Spleen (tissue), 11 donors: ENCODE measurements around the gene GADD45GIP1. TPM values are rescaled to one million over a fixed set of nuclear protein-coding genes. Genes with fewer than 3 reads are reported as not detected.

ENCODE experiments used
- DNase-seq: peaks from one replicate; pipeline ENCODE4 v3.0.0-alpha.2; 2020
- H3K27ac ChIP-seq, 8 donors: fragments of 200-600 bp; sonication (generic) in 7 of 8; 1 replicate in 4 of 8; 2 replicates in 4 of 8; pipeline versions ENCODE4 v1.5.0 to v1.8.0; 2016 to 2021; ENCODE audit warnings: inconsistent platforms in 4 of 8, mild to moderate bottlenecking in 4 of 8, moderate library complexity in 1 of 8
- H3K27me3 ChIP-seq, 7 donors: fragments of 200-600 bp; sonication (generic) in 6 of 7; replicated peaks in 1 of 7; 1 replicate in 4 of 7; 2 replicates in 3 of 7; pipeline versions ENCODE4 v1.5.0 to v1.8.0; 2016 to 2021; ENCODE audit warnings: inconsistent platforms in 3 of 7, mild to moderate bottlenecking in 1 of 7
- H3K36me3 ChIP-seq, 6 donors: fragments of 200-600 bp; sonication (generic) in 5 of 6; 1 replicate in 4 of 6; 2 replicates in 2 of 6; pipeline versions ENCODE4 v1.5.0 to v1.8.0; 2016 to 2021; ENCODE audit warnings: inconsistent platforms in 2 of 6
- H3K4me1 ChIP-seq, 6 donors: fragments of 200-600 bp; sonication (generic) in 5 of 6; 1 replicate in 3 of 6; 2 replicates in 3 of 6; pipeline versions ENCODE4 v1.5.0 to v1.8.0; 2016 to 2021; ENCODE audit warnings: inconsistent platforms in 3 of 6
- H3K4me3 ChIP-seq, 8 donors: fragments of 200-600 bp; sonication (generic) in 7 of 8; 1 replicate in 4 of 8; 2 replicates in 4 of 8; pipeline versions ENCODE4 v1.5.0 to v1.8.0; 2016 to 2021; ENCODE audit warnings: inconsistent platforms in 4 of 8, mild to moderate bottlenecking in 4 of 8, moderate library complexity in 2 of 8
- H3K9me3 ChIP-seq, 8 donors: fragments of 200-600 bp; sonication (generic) in 7 of 8; 1 replicate in 4 of 8; 2 replicates in 4 of 8; pipeline versions ENCODE4 v1.5.0 to v1.8.0; 2016 to 2021; ENCODE audit warnings: inconsistent platforms in 4 of 8
- POLR2A ChIP-seq, 3 donors: fragments of 450-650 bp; IDR thresholded peaks; one replicate each; pipeline ENCODE4 v1.5.1; 2017; ENCODE audit warnings: antibody characterized with exemption in 3 of 3, mild to moderate bottlenecking in 1 of 3
- POLR2AphosphoS5 ChIP-seq, 3 donors: sonication (generic); formaldehyde crosslinking; IDR thresholded peaks; one replicate each; pipeline ENCODE4 v1.5.1; 2017; ENCODE audit warnings: antibody characterized with exemption in 3 of 3
- WGBS, 5 donors: extraction: QIAGEN DNeasy Blood & Tissue Kit in 3 of 5; methylation state at CpG; one replicate each; pipeline versions ENCODE4 v1.1.5 to v1.1.7; 2013 to 2018; 5-methylcytosine and 5-hydroxymethylcytosine counted together
- intact Hi-C: fragments of 100-400 bp; cut with DNase I; formaldehyde crosslinking; loops from one replicate; pipeline ENCODE4 v1.15.0; 2023; ENCODE audit warnings: low total_unique reads
- polyA plus RNA-seq, 3 donors: library from polyadenylated mRNA; stranded (reverse); fragments of 200-250 nt; gene quantifications; one replicate each; pipeline ENCODE4 v1.2.1, GENCODE V29; 2013
- total RNA-seq, 7 donors: library from RNA; depleted of rRNA in 3 of 7; stranded (reverse); fragments of >200 nt in 3 of 7; fragmentation: NEBNext Ultra II Directional in 4 of 7; extraction: Animal tissue kit (Norgen Biotek cat#: 25700) in 4 of 7; gene quantifications; one replicate each; pipeline versions ENCODE4 v1.1.0 to v1.2.1, GENCODE V29; 2016 to 2021
- TF ChIP-seq, protein P1 (sequence below), 11 experiments: fragments of 200-600 bp in 7 of 11; fragments of 450-650 bp in 4 of 11; sonication (generic) in 4 of 11; IDR thresholded peaks in 8 of 11; conservative IDR thresholded peaks in 3 of 11; 1 replicate in 7 of 11; 2 replicates in 4 of 11; pipeline versions ENCODE4 v1.4.0 to v1.8.0; 2016 to 2021; ENCODE audit warnings: antibody characterized with exemption in 11 of 11, inconsistent platforms in 4 of 11, mild to moderate bottlenecking in 1 of 11
- donor health status: healthy with polysubstance abuse.
- donor health status: DM: no; HTN: no; CAD: no; lungs with moderate emphysema.
- donor health status: DM: no; HTN: no; CAD: no.
- donor health status: Bipolar disorder and iron deficiency.
- donor health status: healthy.
- donor health status: DM: no; HTN: no; CAD: no.
- donor health status: DM: yes; HTN: yes; CAD: no.

GADD45GIP1 gene
- total and polyA plus RNA-seq, 10 donors = 12.8 to 47.9 (median 21.8) TPM

DNA sequence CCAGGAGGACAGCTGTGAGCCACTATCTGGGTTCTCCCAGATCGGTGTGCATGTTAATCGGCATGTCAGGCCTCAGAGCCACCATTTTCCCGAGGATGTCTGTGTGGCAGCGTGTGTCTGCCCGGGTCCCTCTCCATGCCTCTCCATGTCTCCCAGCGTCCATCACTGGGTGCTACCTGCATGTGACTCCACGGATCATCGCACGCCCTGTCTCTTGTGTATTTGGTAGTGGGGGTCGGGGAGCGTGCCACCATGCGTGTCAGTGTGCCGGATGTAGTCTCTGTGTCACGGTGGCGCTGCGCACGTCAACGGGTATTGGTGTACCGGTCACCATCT, 44.1 kb upstream of the GADD45GIP1 start:
- peaks cover 0 to 13% (median 4%) of the 10 kb centered on the region in 7 donors for H3K27me3 ChIP-seq

DNA sequence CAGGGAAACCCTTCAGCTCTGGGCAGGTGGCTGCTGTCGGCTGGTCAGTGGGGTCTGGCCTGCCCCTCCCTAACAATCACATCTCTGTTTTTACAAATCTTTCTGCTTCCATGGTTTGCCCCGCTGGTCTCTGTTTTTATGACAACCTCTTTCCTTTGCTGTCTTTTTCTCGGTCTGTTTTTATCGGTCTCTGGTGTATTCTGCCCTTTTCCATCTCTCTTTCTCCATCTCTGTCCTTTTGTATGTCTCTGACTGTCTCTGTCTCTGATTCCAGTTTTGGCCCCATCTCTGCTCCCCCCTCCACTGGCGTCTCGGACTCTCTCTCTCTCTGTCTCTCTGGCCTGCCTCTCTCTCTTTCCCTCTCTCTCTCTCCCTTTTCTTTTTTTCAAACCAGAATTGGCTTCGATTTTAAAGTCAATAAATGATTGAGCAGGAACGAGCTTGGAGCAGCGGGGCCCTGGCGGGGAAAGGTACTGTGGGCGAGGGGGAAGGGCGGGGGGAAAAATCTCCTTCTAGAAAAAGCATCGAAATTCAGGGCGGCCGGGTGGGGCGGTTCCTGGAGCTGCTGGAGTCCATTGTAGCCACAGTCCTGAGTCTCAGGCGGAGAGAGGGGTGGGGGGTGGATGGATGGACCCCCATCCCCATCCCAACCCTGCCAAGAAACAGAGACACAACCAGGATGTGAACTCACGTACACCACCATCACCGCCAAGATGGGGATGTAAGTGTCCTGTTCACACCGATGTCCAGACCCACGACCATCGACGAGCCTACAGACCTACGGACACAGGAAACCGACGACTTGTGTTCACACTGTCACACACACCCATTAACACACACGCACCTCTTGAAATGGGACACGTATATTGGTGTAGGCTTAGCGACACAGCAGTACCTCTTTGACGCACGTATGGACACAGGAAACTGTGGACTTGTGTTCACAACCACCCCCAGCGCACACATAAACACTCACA, 41.2 kb upstream of the GADD45GIP1 start:
- no peak for DNase-seq

More for the DNA sequence above, 44.1 kb upstream of the GADD45GIP1 start:
- peaks cover 0 to 26% (median 16%) of the 10 kb centered on the region in 6 donors for H3K4me1 ChIP-seq
- H3K9me3 ChIP-seq = no peaks in the 10 kb centered on the region
- no peak overlapping the region for H3K27ac ChIP-seq
- peaks cover 0 to 12% (median 0%) of the 10 kb centered on the region in 6 donors for H3K36me3 ChIP-seq
- TF ChIP-seq POLR2AphosphoS5 (IDR thresholded peaks at IDR 0.05) (no peak), POLR2A (IDR thresholded peaks at IDR 0.05) (no peak)
- TF ChIP-seq, protein P1, sequence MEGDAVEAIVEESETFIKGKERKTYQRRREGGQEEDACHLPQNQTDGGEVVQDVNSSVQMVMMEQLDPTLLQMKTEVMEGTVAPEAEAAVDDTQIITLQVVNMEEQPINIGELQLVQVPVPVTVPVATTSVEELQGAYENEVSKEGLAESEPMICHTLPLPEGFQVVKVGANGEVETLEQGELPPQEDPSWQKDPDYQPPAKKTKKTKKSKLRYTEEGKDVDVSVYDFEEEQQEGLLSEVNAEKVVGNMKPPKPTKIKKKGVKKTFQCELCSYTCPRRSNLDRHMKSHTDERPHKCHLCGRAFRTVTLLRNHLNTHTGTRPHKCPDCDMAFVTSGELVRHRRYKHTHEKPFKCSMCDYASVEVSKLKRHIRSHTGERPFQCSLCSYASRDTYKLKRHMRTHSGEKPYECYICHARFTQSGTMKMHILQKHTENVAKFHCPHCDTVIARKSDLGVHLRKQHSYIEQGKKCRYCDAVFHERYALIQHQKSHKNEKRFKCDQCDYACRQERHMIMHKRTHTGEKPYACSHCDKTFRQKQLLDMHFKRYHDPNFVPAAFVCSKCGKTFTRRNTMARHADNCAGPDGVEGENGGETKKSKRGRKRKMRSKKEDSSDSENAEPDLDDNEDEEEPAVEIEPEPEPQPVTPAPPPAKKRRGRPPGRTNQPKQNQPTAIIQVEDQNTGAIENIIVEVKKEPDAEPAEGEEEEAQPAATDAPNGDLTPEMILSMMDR (IDR thresholded peaks at IDR 0.05 in 8 of 11, conservative IDR thresholded peaks at IDR 0.05 in 3 of 11) = no peak
- H3K4me3 ChIP-seq = no peak overlapping the region
- intact Hi-C loops = no loop called here
- WGBS, 5 donors = 85 to 98% (median 89%) methylated on average over 12 to 19 of the region's 19 CpGs
- no peak for DNase-seq

DNA sequence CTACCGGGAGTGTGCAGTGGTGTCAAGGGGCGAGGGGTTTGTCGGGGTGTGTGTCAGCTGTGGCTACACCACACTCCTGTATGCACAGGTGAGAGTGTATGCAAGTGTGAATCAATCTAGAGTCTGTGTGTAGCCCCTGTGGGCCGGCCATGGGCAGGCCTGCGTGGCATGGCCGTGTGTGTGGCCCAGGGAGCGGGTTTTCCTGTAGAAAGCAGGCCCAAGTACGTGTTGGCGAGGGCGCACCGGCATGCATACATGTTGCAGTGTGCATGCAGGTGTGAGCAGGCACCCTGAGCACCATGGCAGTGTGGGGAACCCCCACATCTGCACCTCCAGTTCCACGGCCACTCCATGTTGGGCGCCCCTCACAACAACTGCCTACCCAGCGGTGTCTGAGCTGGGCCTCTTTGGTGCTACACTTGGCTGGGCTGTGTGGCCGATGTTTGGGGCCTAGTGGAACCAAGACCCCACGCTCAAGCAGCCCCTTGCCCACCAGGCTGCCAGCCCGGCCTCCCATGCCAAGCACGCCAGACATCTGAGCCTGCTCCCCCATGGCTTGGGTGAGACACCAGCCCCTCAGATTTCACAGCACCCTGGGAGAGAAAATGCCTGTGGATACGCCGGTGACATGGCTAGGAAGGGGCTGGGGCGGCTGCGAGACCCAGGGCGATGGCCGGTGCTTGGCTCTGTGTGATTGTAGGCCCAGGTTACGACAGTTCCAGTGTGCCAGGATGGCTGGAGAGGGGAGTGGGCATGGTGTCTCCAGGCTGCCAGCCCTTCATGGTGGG, 40.4 kb upstream of the GADD45GIP1 start:
- peak; percentile 70 for DNase-seq
- Histone ChIP-seq H3K27me3 (peaks cover 0 to 25% (median 5%) of the 10 kb centered on the region in 7 donors), H3K36me3 (peaks cover 0 to 12% (median 0%) of the 10 kb centered on the region in 6 donors), H3K4me3 (peak overlapping the region in 3 of 8 donors; percentile 57 to 85 (median 62)), H3K27ac (peak overlapping the region in 3 of 8 donors; percentile 62 to 70 (median 64)), H3K4me1 (peaks cover 0 to 32% (median 20%) of the 10 kb centered on the region in 6 donors), H3K9me3 (no peaks in the 10 kb centered on the region)
- TF ChIP-seq POLR2A (IDR thresholded peaks at IDR 0.05) (no peak), POLR2AphosphoS5 (IDR thresholded peaks at IDR 0.05) (no peak)
- TF ChIP-seq, protein P1 (IDR thresholded peaks at IDR 0.05 in 8 of 11, conservative IDR thresholded peaks at IDR 0.05 in 3 of 11) = no peak
- intact Hi-C loops = no loop called here
- WGBS, 5 donors = 94 to 98% (median 95%) methylated on average over 19 to 25 of the region's 25 CpGs

More for the DNA sequence above, 41.2 kb upstream of the GADD45GIP1 start:
- no peaks in the 10 kb centered on the region for H3K9me3 ChIP-seq
- intact Hi-C loops = no loop called here
- no peak overlapping the region for H3K4me3 ChIP-seq
- peaks cover 0 to 12% (median 0%) of the 10 kb centered on the region in 6 donors for H3K36me3 ChIP-seq
- peaks cover 0 to 25% (median 5%) of the 10 kb centered on the region in 7 donors for H3K27me3 ChIP-seq
- WGBS, 5 donors = 89 to 93% (median 92%) methylated on average over 32 of the region's 32 CpGs
- H3K4me1 ChIP-seq = peaks cover 0 to 37% (median 20%) of the 10 kb centered on the region in 6 donors
- TF ChIP-seq POLR2AphosphoS5 (IDR thresholded peaks at IDR 0.05) (no peak), POLR2A (IDR thresholded peaks at IDR 0.05) (no peak)
- TF ChIP-seq, protein P1 (IDR thresholded peaks at IDR 0.05 in 8 of 11, conservative IDR thresholded peaks at IDR 0.05 in 3 of 11) = no peak
- H3K27ac ChIP-seq = no peak overlapping the region
